Stimulated activated CD8-positive, alpha-beta memory T cell treated with anti-CD3 and anti-CD28 coated beads, Interleukin-7, amount 100 ng/mL, for 24 hours (primary cell): ENCODE measurements around the gene DUSP6.
"Not testable (repeated sequence)": the region's sequence is repeated elsewhere in the genome, so short reads cannot be mapped to it uniquely, and the experiment has no call there.

ENCODE experiments used
- DNase-seq: peaks from one replicate; pipeline ENCODE4 v3.0.0-alpha.2; 2020; ENCODE audit warnings: low read depth

Gene DUSP6

DNA sequence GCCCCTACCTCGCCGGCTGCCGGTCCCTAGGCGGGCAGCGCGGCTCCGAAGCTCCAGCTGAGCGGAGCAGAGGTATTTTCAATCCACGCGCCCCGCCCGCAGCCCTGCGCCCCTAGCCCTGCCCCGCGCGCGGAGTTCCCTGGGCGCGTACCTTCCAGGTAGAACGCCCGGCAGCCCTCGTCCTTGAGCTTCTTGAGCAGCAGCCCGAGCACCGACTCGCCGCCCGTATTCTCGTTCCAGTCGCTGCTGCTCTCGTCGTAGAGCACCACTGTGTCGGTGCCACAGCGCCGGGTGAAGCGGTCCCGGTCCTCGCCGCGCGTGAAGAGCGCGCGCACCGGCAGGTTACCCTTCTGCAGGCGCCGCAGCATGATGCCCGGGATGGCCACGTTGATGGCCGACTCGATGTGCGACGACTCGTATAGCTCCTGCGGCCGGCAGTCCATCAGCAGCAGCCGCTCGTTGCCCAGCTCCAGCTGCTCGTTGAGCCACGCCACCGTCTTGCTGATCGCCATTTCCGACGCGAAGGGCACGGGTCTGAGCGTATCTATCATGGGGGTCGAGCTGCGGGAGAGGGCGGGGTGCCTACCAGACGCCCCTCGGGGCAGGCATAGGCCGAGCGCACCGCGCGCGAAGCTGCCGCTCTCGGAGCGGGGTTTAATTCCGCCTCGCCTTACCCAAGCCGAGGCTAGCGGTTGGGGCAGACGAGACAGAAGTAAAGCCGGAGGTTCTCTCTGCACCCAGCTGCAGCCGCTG is 636 bp downstream of the DUSP6 start:
- no peak for DNase-seq

DNA sequence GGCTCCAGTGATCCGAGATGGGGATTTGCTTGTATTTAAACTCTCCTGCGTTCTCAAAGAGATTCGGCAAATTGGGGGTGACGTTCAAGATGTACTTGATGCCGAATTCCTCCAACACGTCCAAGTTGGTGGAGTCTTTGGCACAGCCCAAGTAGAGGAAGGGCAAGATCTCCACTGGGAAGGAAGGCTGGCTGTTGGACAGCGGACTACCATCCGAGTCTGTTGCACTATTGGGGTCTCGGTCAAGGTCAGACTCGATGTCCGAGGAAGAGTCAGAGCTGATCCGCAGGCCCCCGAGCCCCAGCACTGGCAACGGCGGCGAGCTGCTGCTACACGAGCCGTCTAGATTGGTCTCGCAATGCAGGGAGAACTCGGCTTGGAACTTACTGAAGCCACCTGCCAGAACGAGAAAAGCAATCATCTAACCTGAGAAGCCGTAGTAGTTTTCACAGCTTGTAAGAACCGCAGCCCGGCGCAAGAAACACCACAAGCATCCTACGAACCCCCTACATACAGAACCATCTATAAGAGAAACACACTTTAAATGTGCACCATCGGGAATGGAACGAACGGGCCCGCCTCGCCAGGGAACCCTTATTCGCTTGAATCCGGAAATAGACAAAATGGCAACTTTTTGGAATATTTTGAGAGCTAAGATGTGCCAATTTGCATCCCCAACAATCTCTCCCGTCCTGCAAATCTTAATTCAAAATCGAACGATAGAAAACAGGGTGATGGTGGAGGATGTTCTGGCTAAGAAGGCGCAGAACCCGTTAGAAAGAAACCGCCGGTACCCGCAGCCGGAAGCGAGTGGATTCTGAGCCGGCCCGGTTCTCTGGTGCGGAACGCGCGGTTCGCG is 1.4 kb downstream of the DUSP6 start:
- no peak for DNase-seq

DNA sequence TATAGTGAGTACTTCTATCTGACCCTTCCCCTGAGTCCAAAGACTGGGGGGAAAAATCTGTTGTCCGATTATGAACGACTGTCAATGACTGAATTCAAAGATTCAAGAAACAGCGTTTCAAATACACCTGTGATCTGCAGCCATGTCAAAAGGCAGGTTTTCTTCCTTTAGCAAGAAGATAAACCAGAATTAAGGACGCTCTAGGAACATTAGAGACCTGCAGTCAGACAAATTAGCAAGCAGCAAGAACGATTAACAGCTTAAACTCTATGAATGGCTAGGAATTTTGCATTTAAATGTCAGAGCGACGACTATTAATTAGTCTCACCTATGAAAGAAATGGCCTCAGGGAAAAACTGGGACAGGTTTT is 2.1 kb downstream of the DUSP6 start:
- no peak for DNase-seq

DNA sequence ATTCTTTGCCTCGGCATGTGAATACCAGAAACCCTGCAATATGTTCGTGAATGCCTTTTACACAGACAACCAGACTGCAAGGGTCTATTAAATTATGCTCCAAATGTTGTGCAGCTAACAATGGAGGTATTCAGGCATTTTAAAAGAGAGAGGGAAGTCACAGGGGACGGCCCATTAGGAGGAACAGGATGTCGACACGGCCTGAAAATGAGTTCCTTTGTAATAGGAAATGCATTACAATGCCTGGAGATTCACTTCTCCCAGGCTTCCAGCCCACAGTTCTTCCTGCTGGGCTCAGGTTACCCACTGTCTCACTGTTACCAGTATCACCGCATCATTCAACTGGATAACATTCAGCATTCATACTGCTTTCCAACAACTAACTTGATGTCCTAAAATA is 2.5 kb downstream of the DUSP6 start:
- DNase-seq, result no peak

DNA sequence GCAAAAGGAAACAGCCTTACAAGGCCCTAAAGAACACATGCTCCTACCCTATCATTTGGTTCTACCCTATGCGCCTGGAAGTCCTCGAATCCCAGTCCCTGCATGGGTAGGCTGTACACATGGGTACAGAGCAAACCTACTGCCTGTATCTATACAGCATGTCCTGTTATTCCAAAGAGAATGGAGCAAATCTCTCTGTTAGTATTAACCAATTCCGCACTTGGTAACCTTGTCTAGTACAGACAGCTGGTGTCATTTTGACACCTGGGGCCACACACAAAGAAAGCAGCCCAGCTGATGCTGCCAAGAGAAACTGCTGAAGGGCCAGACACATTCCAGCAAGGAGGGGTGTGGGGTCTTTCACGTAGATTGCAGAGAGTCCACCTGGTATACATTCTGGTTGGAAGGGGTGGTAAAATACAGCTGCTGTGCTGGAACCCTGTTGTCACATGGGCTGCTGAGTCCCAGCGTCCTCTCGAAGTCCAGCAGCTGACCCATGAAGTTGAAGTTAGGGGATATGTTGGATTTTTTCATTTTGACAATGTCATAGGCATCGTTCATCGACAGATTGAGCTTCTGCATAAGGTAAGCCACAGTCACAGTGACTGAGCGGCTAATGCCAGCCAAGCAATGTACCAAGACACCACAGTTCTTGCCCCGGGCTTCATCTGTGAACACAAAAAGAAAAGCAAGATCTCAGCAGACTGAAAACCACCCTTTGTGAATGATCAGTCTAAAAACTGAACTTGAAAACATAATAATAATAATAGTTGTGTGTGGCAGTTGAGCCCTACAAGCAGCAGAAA is 3.2 kb downstream of the DUSP6 start:
- DNase-seq, result no peak

DNA sequence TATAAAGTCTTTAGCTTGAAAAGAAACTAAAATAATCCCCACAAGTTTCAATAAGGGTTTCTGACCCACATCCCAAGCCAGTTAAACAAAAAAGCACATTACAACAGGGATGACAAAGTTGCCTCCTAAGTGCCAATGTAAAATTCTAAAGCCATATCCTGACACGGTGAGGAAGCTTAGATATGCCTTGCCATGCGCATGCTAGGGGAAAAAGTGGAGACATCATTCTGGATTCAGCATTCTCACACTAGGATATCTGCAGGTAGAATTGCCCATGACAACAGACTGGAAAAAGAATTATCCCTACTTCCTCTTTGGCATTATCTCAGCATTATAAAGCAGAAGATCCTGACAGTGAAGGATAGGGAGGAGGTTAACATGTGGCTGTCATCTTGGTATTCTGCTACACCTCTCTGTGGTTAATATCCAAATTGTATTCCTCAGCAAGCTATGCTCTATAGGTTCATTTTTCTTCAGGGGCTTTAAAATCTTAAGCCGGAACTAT is 4.9 kb downstream of the DUSP6 start:
- no peak for DNase-seq

DNA sequence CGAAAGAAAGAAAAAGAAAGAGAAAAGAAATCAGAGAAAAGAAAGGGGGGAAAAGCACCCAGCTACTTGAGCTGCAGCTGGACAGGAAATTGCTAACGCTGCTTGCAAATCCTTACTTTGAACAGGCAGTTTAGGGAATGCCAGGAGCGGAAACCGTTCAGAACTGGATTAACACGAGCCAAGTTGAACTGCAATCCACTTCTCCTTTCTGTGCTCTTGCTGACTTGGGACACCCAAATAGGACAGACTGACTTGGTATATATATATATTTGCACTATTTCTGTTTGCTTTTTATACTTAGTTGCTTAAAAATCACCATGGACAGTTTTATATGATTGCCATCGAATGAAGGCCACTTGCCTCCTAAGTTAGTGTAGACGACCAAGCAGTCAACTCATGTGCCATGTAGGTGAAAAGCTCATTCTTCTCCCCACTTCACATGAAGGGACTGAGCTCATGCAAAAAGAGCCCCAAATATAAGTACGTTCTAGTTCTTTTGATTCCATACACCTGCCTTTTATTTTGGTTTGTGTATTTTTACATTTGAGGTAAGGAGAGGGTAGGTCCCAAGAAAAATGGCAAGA is 5.5 kb downstream of the DUSP6 start:
- no peak for DNase-seq

DNA sequence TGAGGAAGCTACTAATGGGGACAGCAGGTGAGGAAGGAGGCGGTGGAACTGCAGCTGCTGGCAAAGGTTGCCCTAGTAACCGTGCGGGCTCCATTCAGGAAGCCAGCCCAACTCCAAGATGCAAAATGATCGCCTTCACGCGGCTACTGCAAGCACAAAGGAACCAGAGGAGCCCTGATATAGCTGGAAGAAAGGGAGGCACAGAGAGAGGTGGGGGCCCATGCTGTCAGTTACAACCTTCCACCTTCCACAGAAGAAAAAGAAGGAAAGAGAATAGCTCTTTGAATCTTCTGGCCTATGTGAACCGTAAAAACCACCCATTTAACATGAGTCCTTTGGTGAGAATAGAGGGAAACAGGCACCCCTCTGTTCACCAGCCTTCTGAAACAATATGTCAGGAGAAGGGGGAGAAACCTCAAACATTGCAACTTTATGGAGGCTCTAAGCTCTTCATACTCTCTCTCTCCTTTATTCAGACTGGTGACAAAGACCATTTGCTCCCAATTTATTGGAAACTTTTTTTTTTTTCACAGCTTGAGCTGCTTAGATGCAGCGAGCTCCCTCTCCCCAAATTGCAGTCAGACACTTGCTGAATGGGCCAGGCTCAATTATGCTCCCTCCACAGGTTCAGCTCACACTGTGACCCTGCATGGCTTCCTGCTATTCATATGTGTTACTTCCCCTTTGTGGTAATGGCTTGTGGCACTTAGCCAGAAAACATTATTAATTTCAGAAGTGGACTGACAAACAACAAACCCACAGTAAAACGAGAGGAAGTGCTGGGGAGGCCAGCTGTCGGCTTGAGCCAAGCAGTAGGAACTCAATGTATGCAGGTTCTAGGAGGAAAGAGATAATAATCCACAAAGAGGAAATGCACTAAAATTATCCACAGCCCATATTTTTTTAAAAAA is 6.2 kb downstream of the DUSP6 start:
- no peak for DNase-seq

DNA sequence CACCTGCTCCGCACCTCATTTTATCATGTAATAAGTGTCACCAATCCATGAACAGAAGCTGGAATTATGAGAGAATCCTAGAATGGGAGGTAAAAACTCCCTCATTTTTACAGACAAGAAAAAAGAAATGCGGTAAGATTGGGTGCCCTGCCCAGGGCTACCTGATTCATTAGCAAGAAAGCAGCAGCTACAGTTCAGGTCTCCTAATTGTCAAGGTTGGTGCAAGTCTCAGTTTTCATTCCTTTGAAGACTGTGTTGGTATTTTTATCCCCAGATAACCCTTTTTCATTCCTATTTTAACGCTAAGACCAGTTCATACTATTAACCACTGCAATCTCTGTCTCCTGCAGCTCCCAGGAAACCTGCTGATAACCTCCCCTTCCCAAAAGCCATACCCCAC is 6.9 kb downstream of the DUSP6 start:
- DNase-seq, result no peak

DNA sequence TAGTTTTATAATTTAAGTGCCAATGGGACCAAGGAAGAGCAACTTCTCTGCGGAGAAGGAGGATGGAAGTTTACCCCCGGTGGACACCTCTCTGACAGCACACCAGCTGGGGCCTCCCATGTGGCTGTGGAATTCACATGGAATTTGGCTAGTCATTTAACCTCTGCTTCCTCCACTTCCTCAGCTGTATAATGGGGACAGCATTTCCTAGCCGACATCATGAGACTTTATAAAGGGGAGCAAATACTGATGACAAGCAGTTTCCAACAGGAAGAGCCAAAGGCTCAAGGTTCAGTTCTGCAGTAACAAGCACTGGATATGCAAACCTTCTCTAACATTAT is 7.5 kb downstream of the DUSP6 start:
- no peak for DNase-seq

DNA sequence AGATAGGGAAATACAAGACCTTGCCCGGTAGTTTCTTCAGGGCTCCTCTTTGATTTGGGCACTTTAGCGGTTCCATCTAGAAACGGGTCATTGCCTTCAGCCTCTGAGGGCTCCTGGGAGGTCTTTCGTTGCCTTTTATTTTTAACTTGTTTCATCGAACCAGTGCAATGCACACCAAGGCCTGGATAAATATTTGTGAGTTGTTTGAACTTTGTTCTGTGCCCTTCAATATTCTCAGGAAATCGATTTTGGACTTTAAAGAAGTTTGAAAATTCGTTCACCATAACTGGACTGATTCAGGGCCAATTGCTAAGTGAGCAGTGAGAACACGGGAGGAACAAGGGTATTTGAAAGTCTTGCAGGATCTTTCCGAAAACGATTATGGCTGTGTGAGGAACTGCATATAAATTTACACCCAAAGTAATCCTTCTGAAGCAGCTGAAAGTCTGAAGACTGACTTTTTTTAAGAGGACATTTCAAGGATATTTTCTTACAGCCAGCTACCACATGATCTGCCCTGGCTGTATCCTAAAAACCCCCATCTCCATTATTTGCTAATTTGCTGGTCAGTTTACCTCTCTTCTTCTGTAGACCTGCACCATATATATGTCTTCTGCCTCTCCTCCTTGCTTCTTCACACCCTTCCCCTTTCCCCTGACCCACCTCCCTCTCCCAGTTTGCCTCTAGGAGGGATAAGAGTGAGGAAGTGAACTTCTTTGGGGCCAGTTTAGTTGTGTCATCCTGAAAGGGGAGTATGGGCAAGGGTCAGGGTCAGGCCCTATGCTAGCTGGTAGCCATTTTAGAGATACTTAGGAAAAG is 8.0 kb downstream of the DUSP6 start:
- DNase-seq, result no peak

DNA sequence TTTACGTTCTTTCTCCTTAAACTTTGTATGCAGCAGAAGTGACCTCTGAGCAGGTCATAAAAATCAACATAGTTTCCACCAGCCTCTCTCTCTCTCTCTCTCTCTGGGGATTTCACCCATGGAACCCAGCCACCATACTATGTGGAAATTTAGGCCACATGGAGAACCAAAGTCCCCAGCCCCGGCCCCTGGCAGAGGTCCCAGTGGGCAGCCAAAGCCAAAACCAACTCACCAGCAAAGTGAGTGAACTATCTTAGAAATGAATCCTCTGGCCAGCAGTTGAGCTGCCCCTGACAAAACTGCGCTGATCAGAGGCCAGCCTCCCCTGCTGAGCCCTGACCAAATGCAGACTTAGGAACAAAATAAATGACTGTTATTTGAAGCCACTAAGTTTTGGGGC is 9.2 kb downstream of the DUSP6 start:
- no peak for DNase-seq

DNA sequence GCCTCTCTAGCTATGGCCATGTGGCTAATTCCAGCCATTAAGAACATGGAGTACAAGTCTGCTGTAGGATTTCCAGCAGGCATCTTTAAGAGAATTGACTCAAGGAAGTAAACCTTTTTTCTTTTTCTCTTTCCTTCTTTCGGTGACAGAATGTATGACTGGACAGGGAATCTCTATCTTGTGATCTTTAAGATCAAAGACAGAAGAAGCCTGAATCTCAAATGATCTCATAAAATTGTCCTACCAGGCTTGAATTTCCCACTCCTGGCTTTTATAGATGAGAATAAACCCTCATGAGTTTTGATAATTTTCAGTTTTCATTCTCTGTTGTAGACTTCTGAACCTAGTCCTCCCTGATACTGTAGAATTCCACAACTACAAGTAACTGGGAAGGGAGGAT is 11.4 kb downstream of the DUSP6 start:
- DNase-seq, result no peak

DNA sequence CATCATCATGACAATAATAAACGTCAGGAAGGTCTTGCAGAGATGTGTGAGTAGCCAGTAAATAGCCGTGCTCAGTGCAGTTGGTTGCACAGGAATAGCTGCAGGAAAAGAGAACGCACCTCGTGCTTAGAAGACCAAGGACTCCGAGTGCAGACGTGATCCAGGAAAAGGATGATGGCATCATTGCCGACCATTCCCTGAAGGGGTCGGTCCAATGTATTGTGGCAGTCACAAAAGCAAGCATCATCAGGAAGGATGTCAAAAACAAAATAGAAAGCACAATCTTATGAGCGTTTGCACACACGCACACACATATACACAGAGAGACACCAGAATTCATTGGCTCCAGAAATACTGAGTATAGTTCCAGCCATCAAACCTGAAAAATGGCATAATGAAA is 12.8 kb downstream of the DUSP6 start:
- no peak for DNase-seq

DNA sequence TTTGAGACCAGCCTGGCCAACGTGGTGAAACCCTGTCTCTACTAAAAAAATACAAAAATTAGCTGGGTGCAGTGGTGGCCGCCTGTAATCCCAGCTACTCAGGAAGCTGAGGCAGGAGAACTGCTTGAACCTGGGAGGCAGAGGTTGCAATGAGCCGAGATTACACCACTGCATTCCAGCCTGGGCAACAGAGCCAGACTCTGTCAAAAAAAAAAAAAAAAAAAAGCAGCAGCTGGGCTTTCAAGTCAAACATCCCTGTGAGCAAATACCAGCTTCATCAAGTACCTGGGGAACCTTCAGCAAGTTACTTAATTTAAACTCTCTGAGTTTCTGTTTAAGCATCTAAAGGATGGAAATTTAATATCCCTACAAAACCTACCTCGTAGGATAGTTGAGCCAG is 15.2 kb downstream of the DUSP6 start:
- not testable (repeated sequence) for DNase-seq

DNA sequence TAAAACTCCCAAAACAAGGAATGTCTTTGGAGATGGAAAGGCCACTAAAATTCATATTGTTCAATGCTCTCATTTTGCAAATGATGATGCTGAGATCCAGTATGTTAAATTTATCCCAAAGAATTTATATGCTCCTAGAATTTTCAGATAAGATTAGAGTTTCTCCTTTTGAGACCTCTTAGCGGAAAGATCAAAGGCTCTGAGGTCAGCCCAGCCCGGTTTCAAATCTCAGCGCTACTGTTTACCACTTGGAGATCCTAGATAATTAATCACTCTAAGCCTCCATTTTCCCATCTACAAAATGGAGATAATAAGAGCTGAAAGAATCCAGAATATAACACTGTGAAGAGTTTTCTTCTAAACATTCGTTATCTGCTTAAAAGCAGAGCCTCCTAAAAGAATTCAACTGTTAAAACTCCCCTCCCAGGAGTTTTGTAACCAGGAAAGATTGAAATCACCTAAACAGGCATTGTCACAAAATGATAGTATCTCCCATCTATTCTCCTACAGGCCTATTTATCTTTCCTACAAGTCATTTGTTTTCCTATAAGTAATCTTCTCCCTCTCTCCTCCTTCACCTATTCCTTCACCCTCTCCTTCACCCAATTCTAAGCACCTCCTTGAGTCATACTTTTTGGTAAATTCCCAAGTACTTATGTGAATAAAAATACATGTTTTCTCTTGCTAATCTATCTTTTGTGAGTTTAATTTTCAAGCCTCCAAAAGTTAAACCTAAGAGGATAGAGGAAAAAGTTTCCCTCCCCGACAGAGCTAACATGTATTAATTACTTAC is 16.7 kb downstream of the DUSP6 start:
- no peak for DNase-seq

DNA sequence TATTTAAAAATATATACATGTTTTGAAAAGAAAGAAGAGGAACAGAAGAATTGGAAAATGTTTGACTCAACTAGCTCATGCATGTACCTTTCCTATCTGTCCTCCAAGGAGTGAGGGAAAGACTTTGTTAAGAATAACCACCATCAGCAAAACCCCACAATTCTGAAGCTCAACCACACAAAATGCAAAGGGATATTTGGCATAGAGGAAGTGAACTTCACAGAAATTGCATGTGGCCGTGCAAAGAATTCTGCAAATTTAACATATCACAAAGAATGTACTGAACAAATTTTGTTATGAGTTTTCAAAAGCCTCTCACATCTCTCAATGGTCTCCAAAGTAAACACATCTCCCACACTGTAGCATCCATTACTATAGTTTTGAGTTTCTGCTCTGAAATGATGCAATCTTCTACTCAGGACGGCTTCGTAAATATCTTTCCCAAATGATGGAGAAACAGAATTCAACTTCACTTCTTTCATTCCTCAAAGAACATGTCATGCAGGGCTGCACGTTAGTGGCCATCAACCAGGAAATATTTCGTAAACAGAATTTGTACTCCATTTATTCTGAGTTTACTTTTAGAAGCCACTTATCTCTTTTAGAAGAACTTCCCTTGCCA is 17.6 kb downstream of the DUSP6 start:
- DNase-seq, result no peak

DNA sequence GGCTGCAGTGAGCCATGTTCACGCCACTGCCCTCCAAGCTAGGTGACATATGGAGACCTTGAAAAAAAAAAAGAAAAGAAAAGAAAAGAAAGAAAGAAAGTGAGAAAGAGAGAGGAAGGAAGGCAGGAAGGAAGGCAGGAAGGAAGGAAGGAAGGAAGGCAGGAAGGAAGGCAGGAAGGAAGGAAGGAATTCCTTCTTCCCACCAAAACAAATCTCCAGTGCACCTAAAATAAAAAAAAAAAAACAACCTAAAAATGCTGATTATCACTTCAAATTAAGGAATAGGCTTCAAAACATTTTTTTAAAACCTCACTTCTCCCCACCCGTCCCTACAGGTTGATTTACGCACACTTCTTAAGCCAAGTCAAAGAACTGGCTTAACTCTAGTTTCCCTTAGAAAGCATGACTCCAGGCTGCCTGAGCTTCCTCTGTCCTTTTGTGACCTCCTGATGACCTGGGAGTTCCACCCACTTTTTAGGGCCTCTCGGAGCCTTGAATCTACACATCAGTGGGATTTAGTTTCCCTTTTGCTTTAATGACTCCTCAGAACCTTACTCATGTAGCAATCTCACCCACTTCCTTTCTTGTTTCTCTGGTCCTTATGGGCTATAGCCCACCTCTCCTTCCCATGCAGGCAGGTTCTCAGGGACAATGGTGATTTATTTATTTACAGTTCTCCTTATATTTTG is 18.6 kb downstream of the DUSP6 start:
- DNase-seq, result no peak
